GM21717 (cell line): ENCODE results near the gene FRMD5.
"Not testable (repeated sequence)": the region's sequence is repeated elsewhere in the genome, so short reads cannot be mapped to it uniquely, and the experiment has no call there.

Experiments
- ATAC-seq: cut with Tn5 transposase; IDR thresholded peaks from one replicate; pipeline ENCODE4 v1.9.1; 2021; ENCODE audit warnings: mild to moderate bottlenecking, moderate library complexity; ENCODE audit not compliant: unreplicated experiment

Gene FRMD5

GRCh38 chr15:43867096-43867495, 328.0 kb downstream of the FRMD5 start:
- ATAC-seq, result no peak

- not testable (repeated sequence) for ATAC-seq
Measured at GRCh38 chr15:43866636-43867035, 328.4 kb downstream of the FRMD5 start.

GRCh38 chr15:43859546-43859945, 335.5 kb downstream of the FRMD5 start:
- no peak for ATAC-seq

- no peak for ATAC-seq
Measured at GRCh38 chr15:43854801-43855200, 340.3 kb downstream of the FRMD5 start.

GRCh38 chr15:43852607-43853006, 342.5 kb downstream of the FRMD5 start:
- no peak for ATAC-seq

GRCh38 chr15:43851251-43851650, 343.8 kb downstream of the FRMD5 start:
- ATAC-seq, result no peak

GRCh38 chr15:43845421-43845820, 349.6 kb downstream of the FRMD5 start:
- no peak for ATAC-seq

GRCh38 chr15:43832485-43832884, 362.6 kb downstream of the FRMD5 start:
- not testable (repeated sequence) for ATAC-seq

GRCh38 chr15:43831519-43832052, 363.5 kb downstream of the FRMD5 start:
- not testable (repeated sequence) for ATAC-seq

- not testable (repeated sequence) for ATAC-seq
Measured at GRCh38 chr15:43830691-43831275, 364.3 kb downstream of the FRMD5 start.

- ATAC-seq, result not testable (repeated sequence)
Measured at GRCh38 chr15:43829951-43830540, 365.0 kb downstream of the FRMD5 start.

- no peak for ATAC-seq
Measured at GRCh38 chr15:43828061-43828657, 366.9 kb downstream of the FRMD5 start.

GRCh38 chr15:43826508-43827341, 368.3 kb downstream of the FRMD5 start, which contains the start of gene WDR76:
TSS of gene WDR76 (plus strand) at chr15:43827002. CDS start at chr15:43827033, 31 bp downstream.
- peak; percentile 55 for ATAC-seq

- no peak for ATAC-seq
Measured at GRCh38 chr15:43826029-43826507, 369.0 kb downstream of the FRMD5 start.

GRCh38 chr15:43825305-43825704, 369.8 kb downstream of the FRMD5 start:
- ATAC-seq, result not testable (repeated sequence)

GRCh38 chr15:43824302-43825246, 370.5 kb downstream of the FRMD5 start, which contains the start of gene MFAP1:
TSS of gene MFAP1 (minus strand) at chr15:43824690. CDS start at chr15:43824569, 121 bp downstream.
- ATAC-seq, result peak; percentile 63

- ATAC-seq, result no peak
Measured at GRCh38 chr15:43821505-43821904, 373.6 kb downstream of the FRMD5 start.
